K562 (cell line): ENCODE measurements around the gene ABHD1. TPM values are rescaled to one million over a fixed set of nuclear protein-coding genes. Genes with fewer than 3 reads are reported as not detected.
A peak's percentile ranks its signal among the peaks of the same experiment; 100 is the strongest.

Source experiments
- ATAC-seq: fragments of 200-7000 bp; cut with Tn5 transposase; 3 replicates; pipeline ENCODE4 v1.9.1; 2020; ENCODE audit warnings: moderate library complexity
- BruUV-seq: library from RNA; stranded (reverse); fragments of 400-500 nt; replicated peaks from 2 replicates; lab custom pipeline; 2021; lab: Mats Ljungman, UMichigan
- CTCF ChIA-PET: fragments of 300-600 bp; formaldehyde crosslinking; extraction: SDS; loops from one replicate; lab custom pipeline; 2021; ENCODE audit warnings: low intra/inter-chr PET ratio; lab: Yijun Ruan, JAX
- POLR2A ChIA-PET: fragments of 300-600, 350-650 bp; sonication (Branson Sonifier 250); formaldehyde crosslinking; extraction: SDS; loops from one replicate; lab custom pipeline; 2021; ENCODE audit warnings: antibody characterized with exemption, inconsistent platforms; lab: Yijun Ruan, JAX
- DNase-seq, 4 experiments: peaks; one replicate each; pipeline versions ENCODE4 v3.0.0 to v3.0.0-alpha.2; 2011 to 2018; ENCODE audit warnings: low spot score in 3 of 4, mixed read lengths in 3 of 4; ENCODE audit errors: extremely low read depth in 1 of 4
- FAIRE-seq: peaks from 2 replicates; lab custom pipeline; 2011; peaks lifted over from hg19 to GRCh38; lab: Jason Lieb, UNC
- H2AFZ ChIP-seq: 2 replicates; pipeline ENCODE4 v1.6.0; 2011; ENCODE audit warnings: low read depth, low read length, control low read depth, inconsistent platforms
- H3K27ac ChIP-seq: fragments of 200-600 bp; 3 replicates; pipeline ENCODE4 v1.8.0; 2011; ENCODE audit warnings: low read depth, mild to moderate bottlenecking, control low read depth, inconsistent platforms, low read length, moderate library complexity, mixed read lengths; ENCODE audit errors: extremely low read depth
- H3K27me3 ChIP-seq, 2 experiments: fragments of 300-600 bp in 1 of 2; 2 replicates in 1 of 2; 3 replicates in 1 of 2; pipeline versions ENCODE4 v1.6.0 to v1.8.0; 2011; ENCODE audit warnings: inconsistent platforms in 2 of 2, low read length in 2 of 2, mild to moderate bottlenecking in 1 of 2, mixed read lengths in 1 of 2, moderate library complexity in 1 of 2; ENCODE audit not compliant: control insufficient read depth in 2 of 2, insufficient read depth in 2 of 2
- H3K36me3 ChIP-seq: fragments of 300-600 bp; 3 replicates; pipeline ENCODE4 v1.8.0; 2011; ENCODE audit warnings: mild to moderate bottlenecking, low read length, inconsistent platforms; ENCODE audit not compliant: control insufficient read depth, insufficient read depth
- H3K4me1 ChIP-seq, 2 experiments: fragments of 200-600 bp in 1 of 2; replicated peaks in 1 of 2; 2 replicates in 1 of 2; 3 replicates in 1 of 2; pipeline versions ENCODE4 v1.5.1 to v1.8.0; 2011; ENCODE audit warnings: inconsistent platforms in 2 of 2, low read length in 2 of 2, mild to moderate bottlenecking in 1 of 2, mixed read lengths in 1 of 2, moderate library complexity in 1 of 2; ENCODE audit not compliant: control insufficient read depth in 2 of 2, insufficient read depth in 2 of 2
- H3K4me2 ChIP-seq: 2 replicates; pipeline ENCODE4 v1.6.1; 2011; ENCODE audit warnings: low read length, control low read depth, inconsistent platforms, mixed read lengths; ENCODE audit not compliant: insufficient read depth
- H3K4me3 ChIP-seq: fragments of 200-600 bp; sonication (generic), shearing (Covaris generic); 2 replicates; pipeline ENCODE4 v1.5.1; 2016; ENCODE audit warnings: control low read depth, inconsistent platforms
- H3K79me2 ChIP-seq: fragments of 200-600 bp; 3 replicates; pipeline ENCODE4 v1.8.0; 2011; ENCODE audit warnings: low read length, inconsistent platforms; ENCODE audit not compliant: control insufficient read depth, insufficient read depth
- H3K9ac ChIP-seq, 2 experiments: 2 replicates each; pipeline versions ENCODE4 v1.6.0 to v1.6.1; 2011; ENCODE audit warnings: low read depth in 2 of 2, low read length in 2 of 2, control low read depth in 1 of 2, inconsistent platforms in 1 of 2, mild to moderate bottlenecking in 1 of 2, mixed read lengths in 1 of 2; ENCODE audit not compliant: insufficient read depth in 1 of 2
- H3K9me1 ChIP-seq: one replicate; pipeline ENCODE4 v1.6.0; 2011; ENCODE audit warnings: inconsistent platforms, mild to moderate bottlenecking, low read length, moderate library complexity; ENCODE audit not compliant: control insufficient read depth, insufficient read depth
- H3K9me3 ChIP-seq: replicated peaks from 2 replicates; pipeline ENCODE4 v1.5.1; 2011; ENCODE audit warnings: low read depth, low read length, inconsistent platforms; ENCODE audit not compliant: control insufficient read depth, insufficient read depth
- H4K20me1 ChIP-seq: replicated peaks from 2 replicates; pipeline ENCODE4 v1.6.1; 2011; ENCODE audit warnings: low read length, inconsistent platforms, mixed read lengths; ENCODE audit not compliant: control insufficient read depth, insufficient read depth
- MBD2 ChIP-seq: sonication (generic); IDR thresholded peaks from 2 replicates; pipeline ENCODE4 v1.6.1; 2016; ENCODE audit warnings: low read depth, borderline replicate concordance
- NCOA1 ChIP-seq: fragments of 450-650 bp; IDR thresholded peaks from 2 replicates; pipeline ENCODE4 v1.6.1; 2016; ENCODE audit warnings: low read depth
- NFIC ChIP-seq: fragments of 450-650 bp; IDR thresholded peaks from 2 replicates; pipeline ENCODE4 v1.6.1; 2017; ENCODE audit warnings: mild to moderate bottlenecking, inconsistent platforms
- RBFOX2 ChIP-seq: fragments of 200-400 bp; formaldehyde crosslinking; IDR thresholded peaks from 2 replicates; pipeline ENCODE4 v1.6.1; 2017; ENCODE audit warnings: low read depth, mild to moderate bottlenecking, low read length, moderate library complexity
- SETDB1 ChIP-seq: IDR thresholded peaks from one replicate; pipeline ENCODE4 v1.6.1; 2012; ENCODE audit warnings: low read length, control low read depth, inconsistent platforms
- ZEB2 ChIP-seq: fragments of 450-650 bp; IDR thresholded peaks from 2 replicates; pipeline ENCODE4 v1.6.1; 2016
- WGBS: fragments of 100-300 bp; shearing (Covaris generic); methylation state at CpG from one replicate; pipeline ENCODE4 v1.1.6; 2016; ENCODE audit warnings: low coverage, mixed read lengths; ENCODE audit not compliant: insufficient coverage; ENCODE audit errors: missing lambda C conversion rate; 5-methylcytosine and 5-hydroxymethylcytosine counted together
- in situ Hi-C: fragments of 300-500 bp; cut with MboI; formaldehyde crosslinking; loops from 4 replicates; pipeline ENCODE4 v1.15.0; 2018; ENCODE audit warnings: inconsistent platforms, mixed read lengths
- intact Hi-C: fragments of 100-400 bp; cut with micrococcal nuclease; formaldehyde crosslinking; loops from 2 replicates; pipeline ENCODE4 v1.14.2; 2022
- polyA plus RNA-seq, 8 experiments: library from polyadenylated mRNA; depleted of rRNA in 4 of 8; stranded (reverse) in 5 of 8; unstranded in 3 of 8; fragments of >200 nt; fragmentation: Nextera tagmentation in 2 of 8; fragmentation: Illumina TruSeq in 1 of 8; extraction: Ambion mirVana in 2 of 8; extraction: Trizol in 1 of 8; gene quantifications; 2 replicates each; pipeline versions ENCODE4 v1.2.1 to v1.2.3, GENCODE V29; 2011 to 2014; ENCODE audit warnings: inconsistent platforms in 1 of 8, missing spikeins in 1 of 8
- total RNA-seq, 7 experiments: library from RNA; depleted of rRNA in 6 of 7; stranded (reverse); fragments of >200 nt in 6 of 7; fragmentation: Illumina TruSeq in 2 of 7; extraction: Trizol in 2 of 7; gene quantifications; 2 replicates each; pipeline versions ENCODE4 v1.2.1 to v1.2.3, GENCODE V29; 2011 to 2021; ENCODE audit warnings: low replicate concordance in 1 of 7
- TF ChIP-seq, protein P1 (sequence below): fragments of 450-650 bp; formaldehyde crosslinking; IDR thresholded peaks from 2 replicates; pipeline ENCODE4 v1.4.0; 2020; ENCODE audit warnings: mild to moderate bottlenecking, moderate library complexity
- TF ChIP-seq, protein P2 (sequence below), 2 experiments: fragments of 450-650 bp in 1 of 2; sonication (generic) in 1 of 2; formaldehyde crosslinking; conservative IDR thresholded peaks; 2 replicates each; pipeline versions ENCODE4 v1.4.0 to v1.8.1; 2020 to 2022; ENCODE audit warnings: mild to moderate bottlenecking in 1 of 2, missing genetic modification reagents in 1 of 2
- TF ChIP-seq, protein P3 (sequence below): sonication (generic); formaldehyde crosslinking; IDR thresholded peaks from 2 replicates; pipeline ENCODE4 v1.9.0; 2022; ENCODE audit warnings: mild to moderate bottlenecking, missing genetic modification reagents
- TF ChIP-seq, protein P4 (sequence below): fragments of 250-450 bp; sonication (Bioruptor Pico); IDR thresholded peaks from 2 replicates; pipeline ENCODE4 v1.9.0; 2021; ENCODE audit warnings: mild to moderate bottlenecking

The ABHD1 gene
- total and polyA plus RNA-seq, 9 of the 15 experiments (the other 6 are each of a cell fraction or from before 2014, with no cell fraction given): 0.10 to 0.16 (median 0.11) TPM; not detected in 5

GRCh38 chr2:27131429-27131828 is 7.8 kb downstream of the ABHD1 start:
- Histone ChIP-seq H3K9me3 (no peaks in the 10 kb centered on the region; the same call in 1 of the 2 replicates), H4K20me1 (no peaks in the 10 kb centered on the region; the same call in 1 of the 2 replicates), H2AFZ (no peak overlapping the region), H3K27me3 (no peaks in the 10 kb centered on the region), H3K27ac (no peak overlapping the region), H3K4me2 (no peak overlapping the region), H3K4me1 (peaks cover 15 to 32% of the 10 kb centered on the region in 2 experiments; a peak in 4 of 5 replicates), H3K79me2 (peaks cover 21% of the 10 kb centered on the region), H3K36me3 (peaks cover 42% of the 10 kb centered on the region; the same call in 2 of the 3 replicates), H3K4me3 (no peak overlapping the region), H3K9me1 (peaks cover 8% of the 10 kb centered on the region), H3K9ac (no peak overlapping the region; a peak in 1 of 4 replicates)
- TF ChIP-seq NCOA1 (no peak), ZEB2 (no peak), RBFOX2 (peak; percentile 11; the same call in 1 of the 2 replicates), SETDB1 (no peak)
- ChIA-PET POLR2A (no interaction called here), CTCF (no interaction called here)
- 94% methylated on average over 11 of the region's 11 CpGs for WGBS
- BruUV-seq: no TSS peak
- in situ Hi-C loops (no loop called here), intact Hi-C loops (no loop called here)
- no peak for ATAC-seq
- no peak for DNase-seq
- no peak for FAIRE-seq

GRCh38 chr2:27133195-27133875 is 9.7 kb downstream of the ABHD1 start:
- Histone ChIP-seq H3K4me1 (peaks cover 15 to 35% of the 10 kb centered on the region in 2 experiments; a peak in 4 of 5 replicates), H3K36me3 (peaks cover 42% of the 10 kb centered on the region; the same call in 2 of the 3 replicates), H3K27me3 (no peaks in the 10 kb centered on the region), H4K20me1 (no peaks in the 10 kb centered on the region; the same call in 1 of the 2 replicates), H3K4me2 (peak overlapping the region; percentile 80), H3K79me2 (peaks cover 21% of the 10 kb centered on the region), H3K9me1 (peaks cover 8% of the 10 kb centered on the region), H3K9me3 (no peaks in the 10 kb centered on the region; the same call in 1 of the 2 replicates), H3K4me3 (peak overlapping the region; percentile 98), H2AFZ (no peak overlapping the region), H3K27ac (peak overlapping the region; percentile 85; the same call in 2 of the 3 replicates), H3K9ac (peak overlapping the region; percentile 95 to 99)
- intact Hi-C loops (no loop called here), in situ Hi-C loops (no loop called here)
- ChIA-PET CTCF (interaction anchor here (0.5 to 1.3 kb wide), 3 partner anchors 9 to 58 kb away, joined by 3 to 5 read pairs (median 3); no protein-coding TSS in a partner anchor), POLR2A (interaction anchor here (0.5 to 2.1 kb wide), 7 partner anchors 9 to 281 kb away, joined by 3 to 12 read pairs (median 4); partner anchors contain the start of gene ABHD1)
- DNase-seq (peak in 3 of 4 experiments; percentile 30 to 38 (median 34)), FAIRE-seq (no peak), ATAC-seq (0 out of 3 replicates have a peak, but pooled peaks have one; percentile 1)
- TSS peak; percentile 66 for BruUV-seq
- WGBS: 33% methylated on average over 12 of the region's 14 CpGs
- TF ChIP-seq, protein P1, sequence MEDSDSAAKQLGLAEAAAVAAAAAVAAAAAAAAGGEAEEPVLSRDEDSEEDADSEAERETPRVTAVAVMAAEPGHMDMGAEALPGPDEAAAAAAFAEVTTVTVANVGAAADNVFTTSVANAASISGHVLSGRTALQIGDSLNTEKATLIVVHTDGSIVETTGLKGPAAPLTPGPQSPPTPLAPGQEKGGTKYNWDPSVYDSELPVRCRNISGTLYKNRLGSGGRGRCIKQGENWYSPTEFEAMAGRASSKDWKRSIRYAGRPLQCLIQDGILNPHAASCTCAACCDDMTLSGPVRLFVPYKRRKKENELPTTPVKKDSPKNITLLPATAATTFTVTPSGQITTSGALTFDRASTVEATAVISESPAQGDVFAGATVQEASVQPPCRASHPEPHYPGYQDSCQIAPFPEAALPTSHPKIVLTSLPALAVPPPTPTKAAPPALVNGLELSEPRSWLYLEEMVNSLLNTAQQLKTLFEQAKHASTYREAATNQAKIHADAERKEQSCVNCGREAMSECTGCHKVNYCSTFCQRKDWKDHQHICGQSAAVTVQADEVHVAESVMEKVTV: 0 out of 2 replicates have a peak, but pooled peaks have one; percentile 18
- TF ChIP-seq, protein P2, sequence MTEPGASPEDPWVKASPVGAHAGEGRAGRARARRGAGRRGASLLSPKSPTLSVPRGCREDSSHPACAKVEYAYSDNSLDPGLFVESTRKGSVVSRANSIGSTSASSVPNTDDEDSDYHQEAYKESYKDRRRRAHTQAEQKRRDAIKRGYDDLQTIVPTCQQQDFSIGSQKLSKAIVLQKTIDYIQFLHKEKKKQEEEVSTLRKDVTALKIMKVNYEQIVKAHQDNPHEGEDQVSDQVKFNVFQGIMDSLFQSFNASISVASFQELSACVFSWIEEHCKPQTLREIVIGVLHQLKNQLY (CRISPR knock-in tag; conservative IDR thresholded peaks at IDR 0.05): no peak
- TF ChIP-seq NFIC (peak; percentile 66), MBD2 (no peak)
- TF ChIP-seq, protein P3, sequence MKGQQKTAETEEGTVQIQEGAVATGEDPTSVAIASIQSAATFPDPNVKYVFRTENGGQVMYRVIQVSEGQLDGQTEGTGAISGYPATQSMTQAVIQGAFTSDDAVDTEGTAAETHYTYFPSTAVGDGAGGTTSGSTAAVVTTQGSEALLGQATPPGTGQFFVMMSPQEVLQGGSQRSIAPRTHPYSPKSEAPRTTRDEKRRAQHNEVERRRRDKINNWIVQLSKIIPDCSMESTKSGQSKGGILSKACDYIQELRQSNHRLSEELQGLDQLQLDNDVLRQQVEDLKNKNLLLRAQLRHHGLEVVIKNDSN (CRISPR knock-in tag): no peak
- TF ChIP-seq, protein P4, sequence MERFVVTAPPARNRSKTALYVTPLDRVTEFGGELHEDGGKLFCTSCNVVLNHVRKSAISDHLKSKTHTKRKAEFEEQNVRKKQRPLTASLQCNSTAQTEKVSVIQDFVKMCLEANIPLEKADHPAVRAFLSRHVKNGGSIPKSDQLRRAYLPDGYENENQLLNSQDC (CRISPR knock-in tag): no peak
